ENCODE results near the gene LTBP3. TPM values are rescaled to one million over a fixed set of nuclear protein-coding genes. Genes with fewer than 3 reads are reported as not detected.
A peak's percentile ranks its signal among the peaks of the same experiment; 100 is the strongest.

The LTBP3 gene
- total RNA-seq (10 to 100 TPM; 16.0 to 17.9 TPM), polyA plus RNA-seq (10 to 100 TPM in 1 of 2 donors, 1 to 10 TPM in 1; 8.8 to 46.2 TPM)

- Histone ChIP-seq H3K9me3 (ENCODE audit: control insufficient read depth in 4 of 4, low read length in 3 of 4) (no peaks in the 10 kb centered on the region), H3K27me3 (ENCODE audit: control insufficient read depth in 4 of 4, insufficient read depth in 4 of 4, low read length in 3 of 4) (no peaks in the 10 kb centered on the region), H3K4me3 (ENCODE audit: low read depth in 1 of 3, low read length in 3 of 3) (peak within 1 kb of the TSS in 2 of 3 donors; percentile 28 to 67), H3K9ac (ENCODE audit: low read depth in 1 of 2, low read length in 2 of 2) (peak within 1 kb of the TSS in 1 of 2 donors; percentile 62), H3K4me1 (ENCODE audit: control insufficient read depth in 4 of 4, insufficient read depth in 4 of 4, low read length in 3 of 4) (peaks cover 10 to 39% (median 17%) of the 10 kb centered on the region in 4 donors), H3K27ac (ENCODE audit: low read depth in 1 of 2, low read length in 2 of 2) (peak within 1 kb of the TSS; percentile 54 to 77), H3K36me3 (ENCODE audit: control insufficient read depth in 4 of 4, insufficient read depth in 3 of 4, low read depth in 1 of 4, low read length in 3 of 4) (peaks cover 0 to 4% (median 0%) of the 10 kb centered on the region in 4 donors)
- TF ChIP-seq, protein P1, sequence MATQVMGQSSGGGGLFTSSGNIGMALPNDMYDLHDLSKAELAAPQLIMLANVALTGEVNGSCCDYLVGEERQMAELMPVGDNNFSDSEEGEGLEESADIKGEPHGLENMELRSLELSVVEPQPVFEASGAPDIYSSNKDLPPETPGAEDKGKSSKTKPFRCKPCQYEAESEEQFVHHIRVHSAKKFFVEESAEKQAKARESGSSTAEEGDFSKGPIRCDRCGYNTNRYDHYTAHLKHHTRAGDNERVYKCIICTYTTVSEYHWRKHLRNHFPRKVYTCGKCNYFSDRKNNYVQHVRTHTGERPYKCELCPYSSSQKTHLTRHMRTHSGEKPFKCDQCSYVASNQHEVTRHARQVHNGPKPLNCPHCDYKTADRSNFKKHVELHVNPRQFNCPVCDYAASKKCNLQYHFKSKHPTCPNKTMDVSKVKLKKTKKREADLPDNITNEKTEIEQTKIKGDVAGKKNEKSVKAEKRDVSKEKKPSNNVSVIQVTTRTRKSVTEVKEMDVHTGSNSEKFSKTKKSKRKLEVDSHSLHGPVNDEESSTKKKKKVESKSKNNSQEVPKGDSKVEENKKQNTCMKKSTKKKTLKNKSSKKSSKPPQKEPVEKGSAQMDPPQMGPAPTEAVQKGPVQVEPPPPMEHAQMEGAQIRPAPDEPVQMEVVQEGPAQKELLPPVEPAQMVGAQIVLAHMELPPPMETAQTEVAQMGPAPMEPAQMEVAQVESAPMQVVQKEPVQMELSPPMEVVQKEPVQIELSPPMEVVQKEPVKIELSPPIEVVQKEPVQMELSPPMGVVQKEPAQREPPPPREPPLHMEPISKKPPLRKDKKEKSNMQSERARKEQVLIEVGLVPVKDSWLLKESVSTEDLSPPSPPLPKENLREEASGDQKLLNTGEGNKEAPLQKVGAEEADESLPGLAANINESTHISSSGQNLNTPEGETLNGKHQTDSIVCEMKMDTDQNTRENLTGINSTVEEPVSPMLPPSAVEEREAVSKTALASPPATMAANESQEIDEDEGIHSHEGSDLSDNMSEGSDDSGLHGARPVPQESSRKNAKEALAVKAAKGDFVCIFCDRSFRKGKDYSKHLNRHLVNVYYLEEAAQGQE (IDR thresholded peaks at IDR 0.05) = no peak
- TF ChIP-seq FOXA1 (IDR thresholded peaks at IDR 0.05) (no peak), TAF1 (conservative IDR thresholded peaks at IDR 0.05) (no peak), SP1 (IDR thresholded peaks at IDR 0.05) (peak; percentile 8), ZBTB33 (IDR thresholded peaks at IDR 0.05) (no peak), RXRA (IDR thresholded peaks at IDR 0.05) (peak in 1 of 2 donors; percentile 2), FOXA2 (IDR thresholded peaks at IDR 0.05) (no peak), YY1 (IDR thresholded peaks at IDR 0.05) (no peak), HNF4A (conservative IDR thresholded peaks at IDR 0.05) (no peak), RAD21 (IDR thresholded peaks at IDR 0.05) (no peak), ATF3 (IDR thresholded peaks at IDR 0.05) (no peak), GABPA (IDR thresholded peaks at IDR 0.05 in 1 of 2, conservative IDR thresholded peaks at IDR 0.05 in 1 of 2) (no peak)
- peak; percentile 85 for DNase-seq (ENCODE audit: low spot score)
- WGBS = under 1% methylated on average over 79 of the region's 79 CpGs
These were observed at the start of gene LTBP3 for GRCh38 chr11:65558002-65558929. TSS of gene LTBP3 (minus strand) at chr11:65558359. CDS start at chr11:65557959, 400 bp downstream.

DNA sequence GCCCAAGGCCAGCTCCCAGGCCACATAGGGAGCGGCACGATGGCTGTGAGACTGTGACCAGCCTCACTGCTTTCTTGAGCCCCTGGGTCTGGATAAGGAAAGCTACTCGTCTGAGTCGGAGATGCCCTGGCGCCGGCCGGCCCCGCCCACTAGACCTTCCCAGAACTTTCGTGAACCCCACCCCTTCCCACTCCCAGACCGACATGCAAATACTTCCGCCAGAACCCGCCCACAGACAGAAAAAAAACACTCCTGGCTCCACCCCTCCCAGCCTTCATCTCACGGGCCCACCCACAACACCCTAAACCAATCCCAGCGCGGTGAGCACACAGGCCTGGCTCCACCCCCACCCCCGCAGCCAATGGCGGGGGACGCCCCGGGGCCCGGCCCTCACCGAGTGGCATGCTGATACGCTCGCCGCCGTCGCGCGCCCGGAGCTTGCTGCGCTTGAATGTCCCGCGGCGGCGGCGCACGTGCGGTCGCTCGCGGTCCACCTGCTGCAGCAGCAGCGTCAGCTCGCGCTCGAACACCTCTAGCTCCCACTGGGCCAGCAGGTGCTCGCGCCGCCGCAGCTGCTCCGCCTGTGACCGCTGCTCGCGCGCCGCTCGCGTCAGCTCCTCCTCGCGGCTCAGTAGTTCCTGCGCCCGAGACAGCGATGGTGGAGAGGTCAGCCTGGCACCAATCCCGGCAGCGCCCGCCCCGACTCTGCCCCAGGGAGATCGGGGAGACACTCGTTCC is 48.9 kb upstream of the LTBP3 start:
- H3K36me3 ChIP-seq (ENCODE audit: control insufficient read depth in 4 of 4, insufficient read depth in 3 of 4, low read depth in 1 of 4, low read length in 3 of 4) = peaks cover 9 to 53% (median 25%) of the 10 kb centered on the region in 4 donors
- no peak overlapping the region for H3K4me3 ChIP-seq (ENCODE audit: low read depth in 1 of 3, low read length in 3 of 3)
- H3K27me3 ChIP-seq (ENCODE audit: control insufficient read depth in 4 of 4, insufficient read depth in 4 of 4, low read length in 3 of 4) = no peaks in the 10 kb centered on the region
- H3K4me1 ChIP-seq (ENCODE audit: control insufficient read depth in 4 of 4, insufficient read depth in 4 of 4, low read length in 3 of 4) = peaks cover 6 to 33% (median 23%) of the 10 kb centered on the region in 4 donors
- H3K9me3 ChIP-seq (ENCODE audit: control insufficient read depth in 4 of 4, low read length in 3 of 4) = no peaks in the 10 kb centered on the region
- H3K27ac ChIP-seq (ENCODE audit: low read depth in 1 of 2, low read length in 2 of 2) = peak overlapping the region; percentile 27 to 50
- TF ChIP-seq JUND (IDR thresholded peaks at IDR 0.05) = no peak
- WGBS = 77% methylated on average over 67 of the region's 67 CpGs
- DNase-seq (ENCODE audit: low spot score) = peak; percentile 79
- no peak overlapping the region for H3K9ac ChIP-seq (ENCODE audit: low read depth in 1 of 2, low read length in 2 of 2)

Measured in liver (tissue), 9 donors.